AG04450 (cell line): Measurements from ENCODE around the gene MALRD1. TPM values are rescaled to one million over a fixed set of nuclear protein-coding genes. Genes with fewer than 3 reads are reported as not detected.

ENCODE experiments used
- CTCF ChIA-PET: fragments of 300-600, 350-600 bp; formaldehyde crosslinking; extraction: SDS; loops from one replicate; lab custom pipeline; 2022; ENCODE audit warnings: antibody characterized with exemption, inconsistent platforms; lab: Charles Lee
- POLR2A ChIA-PET: fragments of 350-600 bp; formaldehyde crosslinking; extraction: SDS; loops from one replicate; lab custom pipeline; 2021; ENCODE audit warnings: antibody characterized with exemption, inconsistent platforms; lab: Yijun Ruan, JAX
- DNase-seq: peaks from one replicate; pipeline ENCODE4 v3.0.0-alpha.2; 2011; ENCODE audit warnings: low read depth, low spot score
- H3K27ac ChIP-seq: one replicate; pipeline ENCODE4 v1.5.1; 2012; ENCODE audit warnings: low read depth, low read length, control low read depth
- H3K27me3 ChIP-seq: one replicate; pipeline ENCODE4 v1.6.0; 2012; ENCODE audit warnings: low read length; ENCODE audit not compliant: control insufficient read depth, insufficient read depth
- H3K4me3 ChIP-seq: 2 replicates; pipeline ENCODE4 v1.5.1; 2011; ENCODE audit warnings: mild to moderate bottlenecking, low read depth, low read length, control low read depth
- H3K9me3 ChIP-seq: 2 replicates; pipeline ENCODE4 v1.5.1; 2012; ENCODE audit warnings: low read length; ENCODE audit not compliant: control insufficient read depth, insufficient read depth
- CTCF ChIP-seq: IDR thresholded peaks from 2 replicates; pipeline ENCODE4 v1.5.1; 2011; ENCODE audit warnings: low read depth, low read length, control low read depth, inconsistent platforms
- polyA plus RNA-seq: library from polyadenylated mRNA; depleted of rRNA; stranded (reverse); fragments of >200 nt; gene quantifications from 2 replicates; pipeline ENCODE4 v1.2.3, GENCODE V29; 2011

MALRD1 gene
- polyA plus RNA-seq, 1 experiment = 2.4 TPM

- H3K9me3 ChIP-seq = no peaks in the 10 kb centered on the region
- ChIA-PET POLR2A (no interaction called here), CTCF (interaction anchor here (0.5 to 0.7 kb wide), 2 partner anchors 640 to 937 kb away, joined by 3 to 9 read pairs; no protein-coding TSS in a partner anchor)
- TF ChIP-seq CTCF = no peak
- DNase-seq = no peak
- no peak overlapping the region for H3K27ac ChIP-seq
- H3K27me3 ChIP-seq = no peaks in the 10 kb centered on the region
- no peak overlapping the region for H3K4me3 ChIP-seq
These were observed 577.6 kb downstream of the MALRD1 start for GRCh38 chr10:19626156-19626555.

- Histone ChIP-seq H3K27ac (no peak overlapping the region), H3K9me3 (no peaks in the 10 kb centered on the region), H3K27me3 (no peaks in the 10 kb centered on the region), H3K4me3 (no peak overlapping the region)
- no peak for DNase-seq
- ChIA-PET CTCF (interaction anchor here (0.6 to 2.3 kb wide), 10 partner anchors 10 to 217 kb away, joined by 3 to 15 read pairs (median 4); no protein-coding TSS in a partner anchor), POLR2A (interaction anchor here (0.8 to 2.2 kb wide), 2 partner anchors 10 to 424 kb away, joined by 3 to 12 read pairs; no protein-coding TSS in a partner anchor)
- no peak for TF ChIP-seq CTCF
These were observed 580.4 kb downstream of the MALRD1 start for GRCh38 chr10:19628767-19629560.

GRCh38 chr10:19629567-19629966, 581.0 kb downstream of the MALRD1 start:
- POLR2A ChIA-PET = interaction anchor here (2.2 kb wide), 1 partner anchor 9 kb away, joined by 12 read pairs; no protein-coding TSS in a partner anchor
- no peaks in the 10 kb centered on the region for H3K9me3 ChIP-seq
- DNase-seq = no peak
- H3K27ac ChIP-seq = no peak overlapping the region
- no peak overlapping the region for H3K4me3 ChIP-seq
- peak; percentile 32; the same call in 1 of the 2 replicates for TF ChIP-seq CTCF
- CTCF ChIA-PET = interaction anchor here (0.6 to 2.3 kb wide), 10 partner anchors 9 to 587 kb away, joined by 3 to 15 read pairs (median 4); no protein-coding TSS in a partner anchor
- no peaks in the 10 kb centered on the region for H3K27me3 ChIP-seq

- CTCF ChIA-PET = no interaction called here
- POLR2A ChIA-PET = no interaction called here
- no peak overlapping the region for H3K4me3 ChIP-seq
- H3K27ac ChIP-seq = no peak overlapping the region
- TF ChIP-seq CTCF = no peak
- H3K27me3 ChIP-seq = no peaks in the 10 kb centered on the region
- DNase-seq = no peak
- no peaks in the 10 kb centered on the region for H3K9me3 ChIP-seq
These were observed 585.6 kb downstream of the MALRD1 start for GRCh38 chr10:19634163-19634562.
